ENCODE measurements around the gene PGK1. TPM values are rescaled to one million over a fixed set of nuclear protein-coding genes. Genes with fewer than 3 reads are reported as not detected.

The PGK1 gene
- total and polyA plus RNA-seq, 4 donors, result 70.3 to 172 (median 144) TPM

DNA sequence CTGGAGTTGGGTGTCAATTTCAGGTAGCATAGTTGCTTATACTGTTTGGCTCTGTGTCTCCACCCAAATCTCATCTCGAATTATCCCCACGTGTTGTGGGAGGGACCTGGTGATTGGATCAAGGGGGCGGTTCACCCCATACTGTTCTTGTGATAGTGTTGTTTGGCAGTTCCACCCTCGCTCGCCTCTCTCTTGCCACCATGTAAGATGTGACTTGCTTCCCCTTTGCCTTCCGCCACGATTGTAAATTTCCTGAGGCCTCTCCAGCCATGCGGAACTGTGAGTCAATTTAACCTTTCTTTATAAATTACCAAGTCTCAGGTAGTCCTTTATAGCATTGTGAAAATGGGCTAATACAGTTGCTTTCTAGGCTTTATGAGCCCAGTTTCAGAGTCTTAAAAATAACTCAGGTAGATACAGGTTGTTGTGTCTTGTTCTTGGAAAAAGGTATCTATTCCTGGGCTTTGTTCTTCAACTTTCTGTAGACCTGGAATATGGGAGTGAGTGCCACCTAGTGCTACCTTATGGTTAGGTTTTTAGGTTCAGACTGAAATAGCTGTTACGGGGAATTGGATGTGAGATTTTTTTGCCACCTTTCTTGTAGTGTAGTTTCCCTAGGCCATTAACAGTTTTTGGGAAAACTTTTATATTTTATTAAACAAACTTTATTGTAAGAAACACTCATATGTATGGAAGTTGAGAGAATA is 15.6 kb downstream of the PGK1 start:
- Histone ChIP-seq H3K4me1 (ENCODE audit: control insufficient read depth in 4 of 4, insufficient read depth in 4 of 4, low read length in 3 of 4) (peaks cover 0 to 4% (median 0%) of the 10 kb centered on the region in 4 donors), H3K9me3 (ENCODE audit: control insufficient read depth in 4 of 4, low read length in 3 of 4) (no peaks in the 10 kb centered on the region), H3K27ac (ENCODE audit: low read depth in 1 of 2, low read length in 2 of 2) (no peak overlapping the region), H3K36me3 (ENCODE audit: control insufficient read depth in 4 of 4, insufficient read depth in 3 of 4, low read depth in 1 of 4, low read length in 3 of 4) (peaks cover 3 to 73% (median 55%) of the 10 kb centered on the region in 4 donors), H3K9ac (ENCODE audit: low read depth in 1 of 2, low read length in 2 of 2) (no peak overlapping the region), H3K27me3 (ENCODE audit: control insufficient read depth in 4 of 4, insufficient read depth in 4 of 4, low read length in 3 of 4) (no peaks in the 10 kb centered on the region), H3K4me3 (ENCODE audit: low read depth in 1 of 3, low read length in 3 of 3) (no peak overlapping the region)
- DNase-seq (ENCODE audit: low spot score), result no peak
- 82% methylated on average over 9 of the region's 9 CpGs for WGBS
- TF ChIP-seq, protein P1, sequence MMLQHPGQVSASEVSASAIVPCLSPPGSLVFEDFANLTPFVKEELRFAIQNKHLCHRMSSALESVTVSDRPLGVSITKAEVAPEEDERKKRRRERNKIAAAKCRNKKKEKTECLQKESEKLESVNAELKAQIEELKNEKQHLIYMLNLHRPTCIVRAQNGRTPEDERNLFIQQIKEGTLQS (IDR thresholded peaks at IDR 0.05), result no peak
- TF ChIP-seq EGR1 (IDR thresholded peaks at IDR 0.05; ENCODE audit: low read depth in 2 of 2), result no peak
- TF ChIP-seq JUND (IDR thresholded peaks at IDR 0.05), result no peak
- no peak for TF ChIP-seq SP1 (IDR thresholded peaks at IDR 0.05)
- TF ChIP-seq, protein P2, sequence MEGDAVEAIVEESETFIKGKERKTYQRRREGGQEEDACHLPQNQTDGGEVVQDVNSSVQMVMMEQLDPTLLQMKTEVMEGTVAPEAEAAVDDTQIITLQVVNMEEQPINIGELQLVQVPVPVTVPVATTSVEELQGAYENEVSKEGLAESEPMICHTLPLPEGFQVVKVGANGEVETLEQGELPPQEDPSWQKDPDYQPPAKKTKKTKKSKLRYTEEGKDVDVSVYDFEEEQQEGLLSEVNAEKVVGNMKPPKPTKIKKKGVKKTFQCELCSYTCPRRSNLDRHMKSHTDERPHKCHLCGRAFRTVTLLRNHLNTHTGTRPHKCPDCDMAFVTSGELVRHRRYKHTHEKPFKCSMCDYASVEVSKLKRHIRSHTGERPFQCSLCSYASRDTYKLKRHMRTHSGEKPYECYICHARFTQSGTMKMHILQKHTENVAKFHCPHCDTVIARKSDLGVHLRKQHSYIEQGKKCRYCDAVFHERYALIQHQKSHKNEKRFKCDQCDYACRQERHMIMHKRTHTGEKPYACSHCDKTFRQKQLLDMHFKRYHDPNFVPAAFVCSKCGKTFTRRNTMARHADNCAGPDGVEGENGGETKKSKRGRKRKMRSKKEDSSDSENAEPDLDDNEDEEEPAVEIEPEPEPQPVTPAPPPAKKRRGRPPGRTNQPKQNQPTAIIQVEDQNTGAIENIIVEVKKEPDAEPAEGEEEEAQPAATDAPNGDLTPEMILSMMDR (IDR thresholded peaks at IDR 0.05; ENCODE audit: low read depth, low read length, missing input control), result peak; percentile 21
- no peak for TF ChIP-seq HNF4A (conservative IDR thresholded peaks at IDR 0.05)
- peak; percentile 43 to 68 for TF ChIP-seq RAD21 (IDR thresholded peaks at IDR 0.05)
- TF ChIP-seq, protein P3, sequence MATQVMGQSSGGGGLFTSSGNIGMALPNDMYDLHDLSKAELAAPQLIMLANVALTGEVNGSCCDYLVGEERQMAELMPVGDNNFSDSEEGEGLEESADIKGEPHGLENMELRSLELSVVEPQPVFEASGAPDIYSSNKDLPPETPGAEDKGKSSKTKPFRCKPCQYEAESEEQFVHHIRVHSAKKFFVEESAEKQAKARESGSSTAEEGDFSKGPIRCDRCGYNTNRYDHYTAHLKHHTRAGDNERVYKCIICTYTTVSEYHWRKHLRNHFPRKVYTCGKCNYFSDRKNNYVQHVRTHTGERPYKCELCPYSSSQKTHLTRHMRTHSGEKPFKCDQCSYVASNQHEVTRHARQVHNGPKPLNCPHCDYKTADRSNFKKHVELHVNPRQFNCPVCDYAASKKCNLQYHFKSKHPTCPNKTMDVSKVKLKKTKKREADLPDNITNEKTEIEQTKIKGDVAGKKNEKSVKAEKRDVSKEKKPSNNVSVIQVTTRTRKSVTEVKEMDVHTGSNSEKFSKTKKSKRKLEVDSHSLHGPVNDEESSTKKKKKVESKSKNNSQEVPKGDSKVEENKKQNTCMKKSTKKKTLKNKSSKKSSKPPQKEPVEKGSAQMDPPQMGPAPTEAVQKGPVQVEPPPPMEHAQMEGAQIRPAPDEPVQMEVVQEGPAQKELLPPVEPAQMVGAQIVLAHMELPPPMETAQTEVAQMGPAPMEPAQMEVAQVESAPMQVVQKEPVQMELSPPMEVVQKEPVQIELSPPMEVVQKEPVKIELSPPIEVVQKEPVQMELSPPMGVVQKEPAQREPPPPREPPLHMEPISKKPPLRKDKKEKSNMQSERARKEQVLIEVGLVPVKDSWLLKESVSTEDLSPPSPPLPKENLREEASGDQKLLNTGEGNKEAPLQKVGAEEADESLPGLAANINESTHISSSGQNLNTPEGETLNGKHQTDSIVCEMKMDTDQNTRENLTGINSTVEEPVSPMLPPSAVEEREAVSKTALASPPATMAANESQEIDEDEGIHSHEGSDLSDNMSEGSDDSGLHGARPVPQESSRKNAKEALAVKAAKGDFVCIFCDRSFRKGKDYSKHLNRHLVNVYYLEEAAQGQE (IDR thresholded peaks at IDR 0.05), result no peak
- TF ChIP-seq GABPA (IDR thresholded peaks at IDR 0.05 in 1 of 2, conservative IDR thresholded peaks at IDR 0.05 in 1 of 2), result no peak

DNA sequence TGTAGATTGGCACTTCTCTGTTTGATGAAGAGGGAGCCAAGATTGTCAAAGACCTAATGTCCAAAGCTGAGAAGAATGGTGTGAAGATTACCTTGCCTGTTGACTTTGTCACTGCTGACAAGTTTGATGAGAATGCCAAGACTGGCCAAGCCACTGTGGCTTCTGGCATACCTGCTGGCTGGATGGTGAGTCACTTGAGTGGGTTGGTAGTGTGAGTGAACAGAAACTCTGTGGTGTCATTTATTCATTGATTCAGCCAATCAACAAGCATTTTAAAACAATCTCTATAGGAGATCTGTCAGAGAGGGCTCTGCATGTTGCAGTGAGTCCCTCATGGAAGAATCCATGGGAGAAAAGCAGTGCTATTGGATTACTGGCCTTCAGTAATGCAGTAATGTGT is 19.1 kb downstream of the PGK1 start:
- Histone ChIP-seq H3K27me3 (ENCODE audit: control insufficient read depth in 4 of 4, insufficient read depth in 4 of 4, low read length in 3 of 4) (peaks cover 0 to 2% (median 0%) of the 10 kb centered on the region in 4 donors), H3K27ac (ENCODE audit: low read depth in 1 of 2, low read length in 2 of 2) (no peak overlapping the region), H3K9ac (ENCODE audit: low read depth in 1 of 2, low read length in 2 of 2) (no peak overlapping the region), H3K4me1 (ENCODE audit: control insufficient read depth in 4 of 4, insufficient read depth in 4 of 4, low read length in 3 of 4) (peaks cover 0 to 2% (median 0%) of the 10 kb centered on the region in 4 donors), H3K36me3 (ENCODE audit: control insufficient read depth in 4 of 4, insufficient read depth in 3 of 4, low read depth in 1 of 4, low read length in 3 of 4) (peaks cover 1 to 68% (median 45%) of the 10 kb centered on the region in 4 donors), H3K9me3 (ENCODE audit: control insufficient read depth in 4 of 4, low read length in 3 of 4) (no peaks in the 10 kb centered on the region), H3K4me3 (ENCODE audit: low read depth in 1 of 3, low read length in 3 of 3) (no peak overlapping the region)
- no peak for DNase-seq (ENCODE audit: low spot score)
- TF ChIP-seq RAD21 (IDR thresholded peaks at IDR 0.05), result no peak
- TF ChIP-seq NR2F2 (IDR thresholded peaks at IDR 0.05), result no peak
- no peak for TF ChIP-seq HNF4A (conservative IDR thresholded peaks at IDR 0.05)
- TF ChIP-seq, protein P3 (IDR thresholded peaks at IDR 0.05), result no peak
- TF ChIP-seq, protein P4, sequence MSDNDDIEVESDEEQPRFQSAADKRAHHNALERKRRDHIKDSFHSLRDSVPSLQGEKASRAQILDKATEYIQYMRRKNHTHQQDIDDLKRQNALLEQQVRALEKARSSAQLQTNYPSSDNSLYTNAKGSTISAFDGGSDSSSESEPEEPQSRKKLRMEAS (IDR thresholded peaks at IDR 0.05), result no peak
- no peak for TF ChIP-seq GABPA (IDR thresholded peaks at IDR 0.05 in 1 of 2, conservative IDR thresholded peaks at IDR 0.05 in 1 of 2)

Data from liver (tissue), 9 donors.